ENCODE measurements around the gene RIMS1.

The RIMS1 gene

DNA sequence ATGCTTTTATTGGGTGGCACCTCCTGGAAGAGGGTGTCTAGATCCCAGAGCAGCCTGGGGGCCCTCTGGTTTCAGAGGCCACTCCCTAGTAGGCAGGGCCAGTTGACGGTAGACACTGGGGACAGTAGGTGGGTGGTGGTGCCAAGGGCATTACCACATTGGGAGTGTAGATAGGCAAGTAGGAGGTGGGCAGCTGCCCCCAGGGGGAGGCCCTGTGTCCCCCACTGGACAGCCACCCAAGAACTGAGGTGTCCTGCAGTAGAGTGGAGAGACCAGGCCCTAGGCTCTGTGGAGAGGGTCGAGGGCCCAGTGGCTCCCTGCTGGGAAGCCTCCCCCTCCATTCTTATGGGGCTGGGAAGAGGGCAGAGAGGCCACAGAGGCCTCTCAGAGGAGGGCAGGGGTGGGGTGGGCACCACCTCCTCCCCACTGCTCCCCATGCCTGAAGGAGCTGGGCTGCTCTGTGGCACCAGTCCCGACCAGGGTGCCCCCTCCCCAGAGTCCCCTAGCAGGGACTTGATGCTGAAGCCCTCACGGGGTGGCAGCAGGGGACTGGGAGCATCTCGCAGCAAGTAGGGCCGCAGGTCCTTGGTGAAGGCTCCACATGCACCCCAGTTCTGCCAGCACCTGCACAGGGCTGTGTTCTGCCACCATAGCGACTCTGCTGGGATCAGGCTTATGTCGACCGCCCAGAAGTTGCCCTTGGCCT is 430.5 kb downstream of the RIMS1 start:
- H3K9me2 ChIP-seq (ENCODE audit: low read depth, low read length), result no peaks in the 10 kb centered on the region
- no peaks in the 10 kb centered on the region for H3K36me3 ChIP-seq (ENCODE audit: insufficient read depth, low read length)
- H3K9ac ChIP-seq (ENCODE audit: low read length), result no peak overlapping the region
- TF ChIP-seq EZH2 (IDR thresholded peaks at IDR 0.05; ENCODE audit: borderline replicate concordance, low read length), result no peak
- TF ChIP-seq, protein P1, sequence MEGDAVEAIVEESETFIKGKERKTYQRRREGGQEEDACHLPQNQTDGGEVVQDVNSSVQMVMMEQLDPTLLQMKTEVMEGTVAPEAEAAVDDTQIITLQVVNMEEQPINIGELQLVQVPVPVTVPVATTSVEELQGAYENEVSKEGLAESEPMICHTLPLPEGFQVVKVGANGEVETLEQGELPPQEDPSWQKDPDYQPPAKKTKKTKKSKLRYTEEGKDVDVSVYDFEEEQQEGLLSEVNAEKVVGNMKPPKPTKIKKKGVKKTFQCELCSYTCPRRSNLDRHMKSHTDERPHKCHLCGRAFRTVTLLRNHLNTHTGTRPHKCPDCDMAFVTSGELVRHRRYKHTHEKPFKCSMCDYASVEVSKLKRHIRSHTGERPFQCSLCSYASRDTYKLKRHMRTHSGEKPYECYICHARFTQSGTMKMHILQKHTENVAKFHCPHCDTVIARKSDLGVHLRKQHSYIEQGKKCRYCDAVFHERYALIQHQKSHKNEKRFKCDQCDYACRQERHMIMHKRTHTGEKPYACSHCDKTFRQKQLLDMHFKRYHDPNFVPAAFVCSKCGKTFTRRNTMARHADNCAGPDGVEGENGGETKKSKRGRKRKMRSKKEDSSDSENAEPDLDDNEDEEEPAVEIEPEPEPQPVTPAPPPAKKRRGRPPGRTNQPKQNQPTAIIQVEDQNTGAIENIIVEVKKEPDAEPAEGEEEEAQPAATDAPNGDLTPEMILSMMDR (IDR thresholded peaks at IDR 0.05; ENCODE audit: low read length), result no peak
- no peak overlapping the region for H3K4me3 ChIP-seq (ENCODE audit: low read depth, low read length, poor library complexity, severe bottlenecking)
- no peaks in the 10 kb centered on the region for H3F3A ChIP-seq (ENCODE audit: insufficient read depth, low read length)
- H3K27ac ChIP-seq (ENCODE audit: low read depth, low read length, poor library complexity, severe bottlenecking), result no peak overlapping the region
- no peaks in the 10 kb centered on the region for H3K27me3 ChIP-seq (ENCODE audit: insufficient read depth, low read length)
- H3K4me1 ChIP-seq (ENCODE audit: insufficient read depth, low read length, severe bottlenecking), result no peaks in the 10 kb centered on the region
- no peaks in the 10 kb centered on the region for H3K9me3 ChIP-seq (ENCODE audit: low read length)
- H3K79me2 ChIP-seq (ENCODE audit: insufficient read depth, low read length), result no peaks in the 10 kb centered on the region
- no peak overlapping the region for H2AFZ ChIP-seq (ENCODE audit: low read length)
- no peaks in the 10 kb centered on the region for H4K20me1 ChIP-seq (ENCODE audit: insufficient read depth, low read length)
- no peak overlapping the region for H3K4me2 ChIP-seq (ENCODE audit: low read length)

DNA sequence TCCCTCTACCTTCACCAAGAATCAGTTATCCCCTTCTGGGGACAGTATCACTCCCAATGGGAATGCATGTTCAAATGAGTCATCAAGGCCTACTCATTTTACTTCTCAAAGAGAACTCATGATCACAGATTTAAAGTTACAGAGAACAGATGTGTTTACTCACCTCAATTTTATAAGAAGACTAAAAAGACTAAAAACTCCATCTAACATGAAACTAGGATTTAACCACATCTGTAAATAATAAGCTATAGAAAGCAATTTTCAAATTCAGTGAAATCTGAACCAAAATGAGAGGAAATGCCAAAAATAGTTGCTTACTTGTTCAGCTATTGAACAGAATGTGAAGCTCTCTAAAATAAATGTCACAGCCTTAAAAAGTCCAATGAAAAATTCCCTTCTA is 435.4 kb downstream of the RIMS1 start:
- Histone ChIP-seq H3F3A (ENCODE audit: insufficient read depth, low read length) (no peaks in the 10 kb centered on the region), H3K9me3 (ENCODE audit: low read length) (no peaks in the 10 kb centered on the region), H3K4me2 (ENCODE audit: low read length) (no peak overlapping the region), H3K4me1 (ENCODE audit: insufficient read depth, low read length, severe bottlenecking) (no peaks in the 10 kb centered on the region), H3K9me2 (ENCODE audit: low read depth, low read length) (no peaks in the 10 kb centered on the region), H3K4me3 (ENCODE audit: low read depth, low read length, poor library complexity, severe bottlenecking) (no peak overlapping the region), H3K27ac (ENCODE audit: low read depth, low read length, poor library complexity, severe bottlenecking) (no peak overlapping the region), H2AFZ (ENCODE audit: low read length) (no peak overlapping the region), H4K20me1 (ENCODE audit: insufficient read depth, low read length) (no peaks in the 10 kb centered on the region), H3K36me3 (ENCODE audit: insufficient read depth, low read length) (no peaks in the 10 kb centered on the region), H3K9ac (ENCODE audit: low read length) (no peak overlapping the region), H3K27me3 (ENCODE audit: insufficient read depth, low read length) (no peaks in the 10 kb centered on the region), H3K79me2 (ENCODE audit: insufficient read depth, low read length) (no peaks in the 10 kb centered on the region)
- TF ChIP-seq, protein P1 (IDR thresholded peaks at IDR 0.05; ENCODE audit: low read length), result no peak
- no peak for TF ChIP-seq EZH2 (IDR thresholded peaks at IDR 0.05; ENCODE audit: borderline replicate concordance, low read length)

GRCh38 chr6:72322771-72323170 is 436.4 kb downstream of the RIMS1 start:
- H3F3A ChIP-seq (ENCODE audit: insufficient read depth, low read length), result no peaks in the 10 kb centered on the region
- no peaks in the 10 kb centered on the region for H3K36me3 ChIP-seq (ENCODE audit: insufficient read depth, low read length)
- H3K79me2 ChIP-seq (ENCODE audit: insufficient read depth, low read length), result no peaks in the 10 kb centered on the region
- H3K27ac ChIP-seq (ENCODE audit: low read depth, low read length, poor library complexity, severe bottlenecking), result no peak overlapping the region
- no peaks in the 10 kb centered on the region for H4K20me1 ChIP-seq (ENCODE audit: insufficient read depth, low read length)
- no peak overlapping the region for H2AFZ ChIP-seq (ENCODE audit: low read length)
- H3K4me1 ChIP-seq (ENCODE audit: insufficient read depth, low read length, severe bottlenecking), result no peaks in the 10 kb centered on the region
- no peak overlapping the region for H3K9ac ChIP-seq (ENCODE audit: low read length)
- no peak overlapping the region for H3K4me2 ChIP-seq (ENCODE audit: low read length)
- H3K9me3 ChIP-seq (ENCODE audit: low read length), result no peaks in the 10 kb centered on the region
- H3K4me3 ChIP-seq (ENCODE audit: low read depth, low read length, poor library complexity, severe bottlenecking), result no peak overlapping the region
- TF ChIP-seq, protein P1 (IDR thresholded peaks at IDR 0.05; ENCODE audit: low read length), result no peak
- no peak for TF ChIP-seq EZH2 (IDR thresholded peaks at IDR 0.05; ENCODE audit: borderline replicate concordance, low read length)
- H3K27me3 ChIP-seq (ENCODE audit: insufficient read depth, low read length), result no peaks in the 10 kb centered on the region
- no peaks in the 10 kb centered on the region for H3K9me2 ChIP-seq (ENCODE audit: low read depth, low read length)

Data from OCI-LY1 (cell line).